H9 (cell line): ENCODE data around the gene MAML3. TPM values are rescaled to one million over a fixed set of nuclear protein-coding genes. Genes with fewer than 3 reads are reported as not detected.

ENCODE experiments used
- DNase-seq: peaks from one replicate; pipeline ENCODE4 v3.0.0-alpha.2; 2017
- H2AFZ ChIP-seq: one replicate; pipeline ENCODE4 v1.6.1; 2013; ENCODE audit warnings: mild to moderate bottlenecking, low read length, control low read depth, moderate library complexity
- H2AK5ac ChIP-seq: 2 replicates; pipeline ENCODE4 v1.6.1; 2013; ENCODE audit warnings: low read length, control low read depth, mixed read lengths; ENCODE audit not compliant: insufficient read length
- H2BK120ac ChIP-seq: one replicate; pipeline ENCODE4 v1.6.1; 2013; ENCODE audit warnings: low read depth, mild to moderate bottlenecking, low read length, control low read depth, inconsistent platforms; ENCODE audit not compliant: poor library complexity, severe bottlenecking
- H2BK12ac ChIP-seq: 2 replicates; pipeline ENCODE4 v1.6.1; 2013; ENCODE audit warnings: low read length, control low read depth, mixed read lengths, low read depth; ENCODE audit not compliant: insufficient read length
- H2BK15ac ChIP-seq: 2 replicates; pipeline ENCODE4 v1.6.1; 2013; ENCODE audit warnings: low read depth, low read length, control low read depth
- H2BK20ac ChIP-seq: one replicate; pipeline ENCODE4 v1.6.1; 2013; ENCODE audit warnings: low read depth, mild to moderate bottlenecking, low read length, control low read depth, inconsistent platforms; ENCODE audit not compliant: poor library complexity, severe bottlenecking
- H2BK5ac ChIP-seq: 2 replicates; pipeline ENCODE4 v1.6.1; 2013; ENCODE audit warnings: low read length, control low read depth, mixed read lengths; ENCODE audit not compliant: insufficient read length
- H3K14ac ChIP-seq: 2 replicates; pipeline ENCODE4 v1.6.1; 2013; ENCODE audit warnings: low read length, control low read depth; ENCODE audit not compliant: insufficient read depth
- H3K18ac ChIP-seq: 2 replicates; pipeline ENCODE4 v1.6.1; 2013; ENCODE audit warnings: low read depth, mild to moderate bottlenecking, mixed read lengths, low read length, control low read depth; ENCODE audit not compliant: insufficient read length
- H3K23ac ChIP-seq: 2 replicates; pipeline ENCODE4 v1.6.1; 2013; ENCODE audit warnings: low read length, control low read depth, mixed read lengths, low read depth; ENCODE audit not compliant: insufficient read length
- H3K23me2 ChIP-seq: 2 replicates; pipeline ENCODE4 v1.6.1; 2013; ENCODE audit warnings: low read depth, mild to moderate bottlenecking, mixed read lengths, low read length, control low read depth; ENCODE audit not compliant: insufficient read length, poor library complexity, severe bottlenecking
- H3K27ac ChIP-seq: 2 replicates; pipeline ENCODE4 v1.5.1; 2013; ENCODE audit warnings: low read length, control low read depth, mixed read lengths, low read depth; ENCODE audit not compliant: insufficient read length
- H3K27me3 ChIP-seq: 2 replicates; pipeline ENCODE4 v1.6.1; 2013; ENCODE audit warnings: low read length, control low read depth, inconsistent platforms; ENCODE audit not compliant: insufficient read depth
- H3K4ac ChIP-seq: 2 replicates; pipeline ENCODE4 v1.6.1; 2013; ENCODE audit warnings: low read depth, mild to moderate bottlenecking, control low read depth, inconsistent platforms, low read length, moderate library complexity
- H3K4me1 ChIP-seq: 2 replicates; pipeline ENCODE4 v1.6.1; 2013; ENCODE audit warnings: low read length, control low read depth, inconsistent platforms; ENCODE audit not compliant: insufficient read depth
- H3K4me2 ChIP-seq: 2 replicates; pipeline ENCODE4 v1.6.1; 2013; ENCODE audit warnings: low read length, control low read depth, mixed read lengths; ENCODE audit not compliant: insufficient read length, insufficient read depth
- H3K56ac ChIP-seq: 2 replicates; pipeline ENCODE4 v1.6.1; 2013; ENCODE audit warnings: low read depth, mild to moderate bottlenecking, mixed read lengths, low read length, control low read depth; ENCODE audit not compliant: insufficient read length
- H3K79me1 ChIP-seq: 2 replicates; pipeline ENCODE4 v1.6.1; 2013; ENCODE audit warnings: low read depth, mild to moderate bottlenecking, moderate library complexity, low read length, control low read depth, inconsistent platforms; ENCODE audit not compliant: insufficient read depth, poor library complexity, severe bottlenecking
- H3K79me2 ChIP-seq: 2 replicates; pipeline ENCODE4 v1.6.1; 2013; ENCODE audit warnings: low read length, control low read depth, inconsistent platforms; ENCODE audit not compliant: insufficient read depth
- H3K9ac ChIP-seq: 2 replicates; pipeline ENCODE4 v1.6.1; 2013; ENCODE audit warnings: low read length, control low read depth, mixed read lengths; ENCODE audit not compliant: insufficient read length; ENCODE audit errors: extremely low read depth
- H3K9me3 ChIP-seq: one replicate; pipeline ENCODE4 v1.6.1; 2013; ENCODE audit warnings: low read depth, low read length, inconsistent platforms; ENCODE audit not compliant: control insufficient read depth
- H3T11ph ChIP-seq: one replicate; pipeline ENCODE4 v1.6.1; 2013; ENCODE audit warnings: mild to moderate bottlenecking, low read length, control low read depth, inconsistent platforms
- H4K20me1 ChIP-seq: one replicate; pipeline ENCODE4 v1.6.1; 2013; ENCODE audit not compliant: control insufficient read depth, insufficient read length, insufficient read depth
- H4K5ac ChIP-seq: 2 replicates; pipeline ENCODE4 v1.6.1; 2013; ENCODE audit warnings: low read depth, mild to moderate bottlenecking, mixed read lengths, low read length, control low read depth; ENCODE audit not compliant: insufficient read length
- H4K8ac ChIP-seq: replicated peaks from 2 replicates; pipeline ENCODE4 v1.6.1; 2013; ENCODE audit warnings: low read length, control low read depth, mixed read lengths, low read depth; ENCODE audit not compliant: insufficient read length
- H4K91ac ChIP-seq: 2 replicates; pipeline ENCODE4 v1.6.1; 2013; ENCODE audit warnings: low read depth, mild to moderate bottlenecking, moderate library complexity, mixed read lengths, low read length, control low read depth; ENCODE audit not compliant: insufficient read length
- H3K27ac Mint-ChIP-seq, 3 experiments: 2 replicates in 2 of 3; 3 replicates in 1 of 3; pipeline ENCODE4 v1.8.0; 2020 to 2021; ENCODE audit warnings: mixed read lengths in 3 of 3, mild to moderate bottlenecking in 1 of 3, moderate library complexity in 1 of 3
- H3K27me3 Mint-ChIP-seq: 2 replicates; pipeline ENCODE4 v1.8.0; 2021; ENCODE audit warnings: low read depth, mild to moderate bottlenecking, moderate library complexity, mixed read lengths
- H3K36me3 Mint-ChIP-seq, 3 experiments: 2 replicates in 2 of 3; 3 replicates in 1 of 3; pipeline ENCODE4 v1.8.0; 2020 to 2021; ENCODE audit warnings: low read depth in 3 of 3, mixed read lengths in 3 of 3; ENCODE audit not compliant: insufficient read depth in 1 of 3
- H3K4me1 Mint-ChIP-seq, 2 experiments: 2 replicates each; pipeline ENCODE4 v1.8.0; 2020; ENCODE audit warnings: mixed read lengths in 2 of 2
- H3K4me3 Mint-ChIP-seq, 2 experiments: 2 replicates in 1 of 2; 3 replicates in 1 of 2; pipeline ENCODE4 v1.8.0; 2020 to 2021; ENCODE audit warnings: mild to moderate bottlenecking in 2 of 2, mixed read lengths in 2 of 2, moderate library complexity in 1 of 2
- H3K9me3 Mint-ChIP-seq, 2 experiments: 2 replicates in 1 of 2; 3 replicates in 1 of 2; pipeline ENCODE4 v1.8.0; 2020; ENCODE audit warnings: mild to moderate bottlenecking in 2 of 2, mixed read lengths in 2 of 2, moderate library complexity in 1 of 2
- CTCF ChIP-seq: fragments of 200-600 bp; sonication (generic); conservative IDR thresholded peaks from 3 replicates; pipeline ENCODE4 v1.8.0; 2021; ENCODE audit warnings: antibody characterized with exemption, mild to moderate bottlenecking
- WGBS: extraction: QIAGEN DNeasy Blood & Tissue Kit; methylation state at CpG from one replicate; pipeline ENCODE4 v1.1.7; 2013; ENCODE audit warnings: missing lambda C conversion rate, low lambda C conversion rate, mixed read lengths; ENCODE audit not compliant: insufficient read length; ENCODE audit errors: extremely low coverage; 5-methylcytosine and 5-hydroxymethylcytosine counted together
- total RNA-seq: library from RNA; stranded (reverse); gene quantifications from 2 replicates; pipeline ENCODE4 v1.2.1, GENCODE V29; 2021

MAML3 gene
- total RNA-seq, 1 experiment from 2014 or later: 3.9 TPM

GRCh38 chr4:140102421-140102820 is 51.6 kb downstream of the MAML3 start:
- H3T11ph ChIP-seq: no peak overlapping the region
- H3K36me3 Mint-ChIP-seq: no peaks in the 10 kb centered on the region
- H3K9ac ChIP-seq: no peak overlapping the region
- H3K23me2 ChIP-seq: no peaks in the 10 kb centered on the region
- no peak overlapping the region for H2AFZ ChIP-seq
- no peaks in the 10 kb centered on the region for H3K27me3 ChIP-seq
- H3K27me3 Mint-ChIP-seq: no peaks in the 10 kb centered on the region; the same call in 1 of the 2 replicates
- no peak overlapping the region for H2BK5ac ChIP-seq
- no peak overlapping the region for H3K23ac ChIP-seq
- WGBS: no CpG with 5 or more reads among the region's 3 CpGs
- no peaks in the 10 kb centered on the region for H3K9me3 Mint-ChIP-seq
- H3K27ac Mint-ChIP-seq: no peak overlapping the region
- no peaks in the 10 kb centered on the region for H3K9me3 ChIP-seq
- H2BK15ac ChIP-seq: no peak overlapping the region
- H4K20me1 ChIP-seq: no peaks in the 10 kb centered on the region
- no peak overlapping the region for H2BK20ac ChIP-seq
- no peak overlapping the region for H4K5ac ChIP-seq
- no peak overlapping the region for H4K8ac ChIP-seq
- H2BK12ac ChIP-seq: no peak overlapping the region
- peaks cover 0 to 9% of the 10 kb centered on the region in 2 experiments; a peak in 1 of 4 replicates for H3K4me1 Mint-ChIP-seq
- no peak overlapping the region for H2AK5ac ChIP-seq
- H3K18ac ChIP-seq: no peak overlapping the region
- no peak overlapping the region for H3K27ac ChIP-seq
- DNase-seq: no peak
- no peak overlapping the region for H3K56ac ChIP-seq
- H3K4me3 Mint-ChIP-seq: no peak overlapping the region
- TF ChIP-seq CTCF: no peak
- H3K4me1 ChIP-seq: no peaks in the 10 kb centered on the region
- H2BK120ac ChIP-seq: no peak overlapping the region
- H3K79me1 ChIP-seq: no peaks in the 10 kb centered on the region
- no peak overlapping the region for H3K4me2 ChIP-seq
- H3K4ac ChIP-seq: no peak overlapping the region
- H3K14ac ChIP-seq: no peak overlapping the region
- no peaks in the 10 kb centered on the region for H3K79me2 ChIP-seq
- H4K91ac ChIP-seq: no peak overlapping the region
